K562 (cell line): ENCODE measurements around the gene DPH7. TPM values are rescaled to one million over a fixed set of nuclear protein-coding genes. Genes with fewer than 3 reads are reported as not detected.

ENCODE experiments used
- DPF2 ChIP-seq: fragments of 450-650 bp; IDR thresholded peaks from 2 replicates; pipeline ENCODE4 v1.6.1; 2016
- HMG20A ChIP-seq: fragments of 450-650 bp; formaldehyde crosslinking; conservative IDR thresholded peaks from 2 replicates; pipeline ENCODE4 v1.4.0; 2020; ENCODE audit warnings: mild to moderate bottlenecking, mixed read lengths
- JUND ChIP-seq, 2 experiments: IDR thresholded peaks; 2 replicates in 1 of 2; 3 replicates in 1 of 2; pipeline ENCODE4 v1.6.1; 2011; ENCODE audit warnings: borderline replicate concordance in 2 of 2, low read depth in 2 of 2, low read length in 2 of 2, improper control_type of control experiment in 1 of 2, missing biosample characterization in 1 of 2, missing genetic modification characterization in 1 of 2, missing genetic modification reagents in 1 of 2
- MAZ ChIP-seq, 2 experiments: fragments of 450-650 bp in 1 of 2; sonication (generic) in 1 of 2; formaldehyde crosslinking; IDR thresholded peaks in 1 of 2; conservative IDR thresholded peaks in 1 of 2; 2 replicates each; pipeline versions ENCODE4 v1.4.0 to v1.5.0; 2020; ENCODE audit warnings: mild to moderate bottlenecking in 1 of 2, missing genetic modification reagents in 1 of 2
- MNT ChIP-seq, 2 experiments: fragments of 450-650 bp; conservative IDR thresholded peaks; 2 replicates each; pipeline ENCODE4 v1.6.1; 2017; ENCODE audit warnings: mild to moderate bottlenecking in 2 of 2, moderate library complexity in 2 of 2
- NRF1 ChIP-seq, 2 experiments: fragments of 450-650 bp; IDR thresholded peaks in 1 of 2; conservative IDR thresholded peaks in 1 of 2; 2 replicates each; pipeline ENCODE4 v1.6.1; 2014; ENCODE audit warnings: mild to moderate bottlenecking in 2 of 2
- RCOR1 ChIP-seq, 2 experiments: IDR thresholded peaks; 2 replicates each; pipeline ENCODE4 v1.6.1; 2012; ENCODE audit warnings: low read depth in 2 of 2, low read length in 2 of 2, borderline replicate concordance in 1 of 2, improper control_type of control experiment in 1 of 2
- ZBTB43 ChIP-seq: sonication (generic); formaldehyde crosslinking; IDR thresholded peaks from 2 replicates; pipeline ENCODE4 v1.8.0; 2023; ENCODE audit warnings: mild to moderate bottlenecking, missing genetic modification reagents
- ZNF174 ChIP-seq: fragments of 250-450 bp; sonication (Bioruptor Pico); IDR thresholded peaks from 2 replicates; pipeline ENCODE4 v1.4.0; 2020; ENCODE audit warnings: mild to moderate bottlenecking
- polyA plus RNA-seq, 8 experiments: library from polyadenylated mRNA; depleted of rRNA in 4 of 8; stranded (reverse) in 5 of 8; unstranded in 3 of 8; fragments of >200 nt; fragmentation: Nextera tagmentation in 2 of 8; fragmentation: Illumina TruSeq in 1 of 8; extraction: Ambion mirVana in 2 of 8; extraction: Trizol in 1 of 8; gene quantifications; 2 replicates each; pipeline versions ENCODE4 v1.2.1 to v1.2.3, GENCODE V29; 2011 to 2014; ENCODE audit warnings: inconsistent platforms in 1 of 8, missing spikeins in 1 of 8
- total RNA-seq, 7 experiments: library from RNA; depleted of rRNA in 6 of 7; stranded (reverse); fragments of >200 nt in 6 of 7; fragmentation: Illumina TruSeq in 2 of 7; extraction: Trizol in 2 of 7; gene quantifications; 2 replicates each; pipeline versions ENCODE4 v1.2.1 to v1.2.3, GENCODE V29; 2011 to 2021; ENCODE audit warnings: low replicate concordance in 1 of 7

The DPH7 gene
- total and polyA plus RNA-seq, 9 of the 15 experiments (the other 6 are each of a cell fraction or from before 2014, with no cell fraction given): 13.9 to 68.6 (median 41.3) TPM

DNA sequence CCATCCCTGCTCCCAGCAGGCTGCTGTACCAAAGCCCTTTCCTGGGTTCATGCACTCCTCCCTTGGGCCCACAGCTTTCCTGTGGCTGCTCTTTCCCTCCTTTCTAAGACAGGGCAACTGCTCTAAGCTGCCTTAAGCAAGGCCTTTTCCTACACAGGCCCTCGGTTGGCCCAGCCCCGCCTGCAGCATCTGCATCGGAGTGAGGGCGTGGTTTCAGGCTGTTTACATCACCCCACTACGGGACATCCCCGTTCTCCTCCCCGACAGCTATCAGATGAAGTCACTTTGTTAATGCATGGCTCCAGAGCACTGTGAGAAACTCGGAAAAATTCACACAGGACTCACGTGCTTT lies 3.4 kb downstream of the DPH7 start (continued):
- no peak for TF ChIP-seq ZBTB43 (CRISPR knock-in tag)
- TF ChIP-seq MAZ (CRISPR knock-in tag; conservative IDR thresholded peaks at IDR 0.05 in 1 of 2, IDR thresholded peaks at IDR 0.05 in 1 of 2): 0 out of 4 replicates have a peak, but pooled peaks of 1 of the 2 experiments have one; percentile 33
- 0 out of 4 replicates have a peak, but pooled peaks of 1 of the 2 experiments have one; percentile 45 for TF ChIP-seq MNT (conservative IDR thresholded peaks at IDR 0.05)
- peak in 1 of 2 experiments; percentile 86; a peak in 1 of 4 replicates for TF ChIP-seq RCOR1 (IDR thresholded peaks at IDR 0.05; ENCODE audit: borderline replicate concordance in 1 of 2, low read depth in 2 of 2, low read length in 2 of 2)
- TF ChIP-seq JUND (IDR thresholded peaks at IDR 0.05; ENCODE audit: borderline replicate concordance, low read depth, low read length): peak; percentile 54; the same call in 1 of the 2 replicates
- TF ChIP-seq JUND (tag; IDR thresholded peaks at IDR 0.05; ENCODE audit: borderline replicate concordance, low read depth, low read length): no peak
- TF ChIP-seq ZNF174 (CRISPR knock-in tag): no peak
- TF ChIP-seq NRF1 (conservative IDR thresholded peaks at IDR 0.05 in 1 of 2, IDR thresholded peaks at IDR 0.05 in 1 of 2): 0 out of 4 replicates have a peak, but pooled peaks have one; percentile 11 to 28
- TF ChIP-seq DPF2: no peak
- no peak for TF ChIP-seq HMG20A
- TF ChIP-seq, all 486 proteins: peak for 26
